ENCODE results near the gene DAGLA. TPM values are rescaled to one million over a fixed set of nuclear protein-coding genes. Genes with fewer than 3 reads are reported as not detected.

Gene DAGLA
- total and polyA plus RNA-seq, 2 donors (not counting 3 experiments of a cell fraction or from before 2014, with no cell fraction given): 2.5 to 4.7 TPM

DNA sequence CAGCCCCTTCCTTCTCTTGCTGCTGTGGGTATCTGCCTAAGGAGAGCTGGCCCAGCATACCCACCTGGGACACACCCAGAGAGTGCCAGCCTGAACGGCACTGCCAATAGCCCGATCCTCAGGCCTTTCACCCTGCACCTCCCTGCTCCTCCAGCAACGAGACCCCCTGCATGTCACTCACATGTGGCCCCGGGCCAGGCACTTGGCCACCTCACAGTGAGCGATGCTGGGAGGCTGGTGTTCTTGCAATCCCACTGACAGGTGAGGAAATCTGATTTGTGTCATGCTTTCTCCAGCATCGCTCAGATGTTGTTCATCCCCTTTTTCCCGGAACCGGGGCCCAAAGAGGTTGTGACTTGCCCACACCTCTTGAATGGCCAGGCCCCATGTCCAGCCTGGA lies 20.5 kb downstream of the DAGLA start:
- Histone ChIP-seq H3K27me3 (ENCODE audit: control insufficient read depth in 2 of 2, insufficient read depth in 2 of 2, low read length in 2 of 2) (no peaks in the 10 kb centered on the region), H3K79me2 (ENCODE audit: control insufficient read depth, insufficient read depth, low read length) (no peaks in the 10 kb centered on the region), H4K20me1 (replicated peaks; ENCODE audit: control insufficient read depth, extremely low read depth, insufficient read depth, low read length) (no peaks in the 10 kb centered on the region), H3K4me3 (replicated peaks in 1 of 3; ENCODE audit: insufficient read depth in 1 of 3, low read depth in 1 of 3, low read length in 3 of 3) (no peak overlapping the region), H3K27ac (ENCODE audit: insufficient read depth, low read depth, low read length) (no peak overlapping the region), H2AFZ (ENCODE audit: low read depth, low read length) (no peak overlapping the region), H3K9ac (replicated peaks; ENCODE audit: extremely low read depth, insufficient read depth, low read length) (no peak overlapping the region), H3K9me1 (replicated peaks; ENCODE audit: control insufficient read depth, extremely low read depth, insufficient read depth, low read length) (no peaks in the 10 kb centered on the region), H3K4me1 (ENCODE audit: control insufficient read depth, extremely low read depth, insufficient read depth, low read length) (peaks cover 6% of the 10 kb centered on the region), H3K36me3 (ENCODE audit: control insufficient read depth in 2 of 2, extremely low read depth in 1 of 2, insufficient read depth in 2 of 2, low read length in 2 of 2) (no peaks in the 10 kb centered on the region), H3K4me2 (ENCODE audit: insufficient read depth, low read length) (no peak overlapping the region), H3K9me3 (replicated peaks; ENCODE audit: control insufficient read depth, insufficient read depth, low read length) (no peaks in the 10 kb centered on the region)
- dilution Hi-C loops (cut with MboI; ENCODE audit: extremely low pct_ligation_motif_present, low sequenced_read_pairs) (no loop called here), intact Hi-C loops (cut with micrococcal nuclease) (no loop called here)
- POLR2A ChIA-PET: no interaction called here
- DNase-seq (ENCODE audit: low read depth, low spot score) (no peak), FAIRE-seq (no peak)
- no peak for TF ChIP-seq EZH2 (IDR thresholded peaks at IDR 0.05; ENCODE audit: borderline replicate concordance, low read depth, low read length, severe bottlenecking)
- TF ChIP-seq FOS (IDR thresholded peaks at IDR 0.05; ENCODE audit: borderline replicate concordance, insufficient read depth, low read length): no peak
- no peak for TF ChIP-seq POLR2AphosphoS5 (IDR thresholded peaks at IDR 0.05; ENCODE audit: insufficient read depth, low read depth, low read length)
- TF ChIP-seq MYC (IDR thresholded peaks at IDR 0.05; ENCODE audit: low read depth, low read length): no peak
- TF ChIP-seq, protein P1, sequence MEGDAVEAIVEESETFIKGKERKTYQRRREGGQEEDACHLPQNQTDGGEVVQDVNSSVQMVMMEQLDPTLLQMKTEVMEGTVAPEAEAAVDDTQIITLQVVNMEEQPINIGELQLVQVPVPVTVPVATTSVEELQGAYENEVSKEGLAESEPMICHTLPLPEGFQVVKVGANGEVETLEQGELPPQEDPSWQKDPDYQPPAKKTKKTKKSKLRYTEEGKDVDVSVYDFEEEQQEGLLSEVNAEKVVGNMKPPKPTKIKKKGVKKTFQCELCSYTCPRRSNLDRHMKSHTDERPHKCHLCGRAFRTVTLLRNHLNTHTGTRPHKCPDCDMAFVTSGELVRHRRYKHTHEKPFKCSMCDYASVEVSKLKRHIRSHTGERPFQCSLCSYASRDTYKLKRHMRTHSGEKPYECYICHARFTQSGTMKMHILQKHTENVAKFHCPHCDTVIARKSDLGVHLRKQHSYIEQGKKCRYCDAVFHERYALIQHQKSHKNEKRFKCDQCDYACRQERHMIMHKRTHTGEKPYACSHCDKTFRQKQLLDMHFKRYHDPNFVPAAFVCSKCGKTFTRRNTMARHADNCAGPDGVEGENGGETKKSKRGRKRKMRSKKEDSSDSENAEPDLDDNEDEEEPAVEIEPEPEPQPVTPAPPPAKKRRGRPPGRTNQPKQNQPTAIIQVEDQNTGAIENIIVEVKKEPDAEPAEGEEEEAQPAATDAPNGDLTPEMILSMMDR (IDR thresholded peaks at IDR 0.05; ENCODE audit: extremely low read depth in 1 of 2, insufficient read depth in 1 of 2, low read depth in 1 of 2, low read length in 2 of 2): no peak
- TF ChIP-seq GATA2 (IDR thresholded peaks at IDR 0.05; ENCODE audit: insufficient read depth, insufficient read length, low read depth, low read length): no peak
- no peak for TF ChIP-seq POLR2A (IDR thresholded peaks at IDR 0.05; ENCODE audit: low read depth, low read length)
- no peak for TF ChIP-seq MAX (IDR thresholded peaks at IDR 0.05; ENCODE audit: insufficient read depth, insufficient read length)
- no peak for TF ChIP-seq JUN (IDR thresholded peaks at IDR 0.05; ENCODE audit: borderline replicate concordance, insufficient read depth, insufficient read length, low read depth)
- CTCF ChIA-PET: interaction anchor here (1.1 kb wide), 1 partner anchor 12 kb away, joined by 3 read pairs; no protein-coding TSS in a partner anchor
- no TSS peak for BruUV-seq (replicated peaks)

Data from endothelial cell of umbilical vein (primary cell).